Activated B cell treated with CpG ODN at 0.5 μM for 24 hours (primary cell): ENCODE measurements around the gene EHBP1L1. TPM values are rescaled to one million over a fixed set of nuclear protein-coding genes. Genes with fewer than 3 reads are reported as not detected.

ENCODE experiments used
- ATAC-seq: fragments of 200-7000 bp; cut with Tn5 transposase; one replicate; pipeline ENCODE4 v1.10.0; 2021; ENCODE audit warnings: low read depth, mild to moderate bottlenecking, moderate library complexity
- CTCF ChIA-PET: fragments of 350-600 bp; sonication (Branson Sonifier 250); formaldehyde crosslinking; loops from one replicate; lab custom pipeline; 2021; ENCODE audit warnings: antibody characterized with exemption; lab: Charles Lee
- POLR2A ChIA-PET: fragments of 350-600 bp; sonication (Branson Sonifier 250); formaldehyde crosslinking; loops from one replicate; lab custom pipeline; 2021; ENCODE audit warnings: antibody characterized with exemption; lab: Charles Lee
- DNase-seq: peaks from one replicate; pipeline ENCODE4 v3.0.0; 2022
- H3K27ac Mint-ChIP-seq: one replicate; pipeline ENCODE4 v1.8.0; 2020; ENCODE audit warnings: mixed read lengths
- H3K27me3 Mint-ChIP-seq: one replicate; pipeline ENCODE4 v1.8.0; 2021; ENCODE audit warnings: mixed read lengths
- H3K36me3 Mint-ChIP-seq: one replicate; pipeline ENCODE4 v1.8.0; 2021; ENCODE audit warnings: low read depth, mixed read lengths
- H3K4me1 Mint-ChIP-seq: one replicate; pipeline ENCODE4 v1.8.0; 2021; ENCODE audit warnings: mixed read lengths
- H3K4me3 Mint-ChIP-seq: one replicate; pipeline ENCODE4 v1.8.0; 2020; ENCODE audit warnings: mild to moderate bottlenecking, mixed read lengths
- H3K9me3 Mint-ChIP-seq: one replicate; pipeline ENCODE4 v1.8.0; 2020; ENCODE audit warnings: mixed read lengths
- intact Hi-C: fragments of 100-400 bp; cut with micrococcal nuclease; formaldehyde crosslinking; loops from one replicate; pipeline ENCODE4 v1.15.1; 2024
- total RNA-seq: library from RNA; stranded (reverse); gene quantifications from 2 replicates; pipeline ENCODE4 v1.2.3, GENCODE V29; 2022
- TF ChIP-seq, protein P1 (sequence below): fragments of 200-600 bp; IDR thresholded peaks from one replicate; pipeline ENCODE4 v1.8.0; 2022; ENCODE audit warnings: antibody characterized with exemption, mild to moderate bottlenecking

EHBP1L1 gene
- total RNA-seq, 1 donor from 2014 or later = 163 TPM

DNA sequence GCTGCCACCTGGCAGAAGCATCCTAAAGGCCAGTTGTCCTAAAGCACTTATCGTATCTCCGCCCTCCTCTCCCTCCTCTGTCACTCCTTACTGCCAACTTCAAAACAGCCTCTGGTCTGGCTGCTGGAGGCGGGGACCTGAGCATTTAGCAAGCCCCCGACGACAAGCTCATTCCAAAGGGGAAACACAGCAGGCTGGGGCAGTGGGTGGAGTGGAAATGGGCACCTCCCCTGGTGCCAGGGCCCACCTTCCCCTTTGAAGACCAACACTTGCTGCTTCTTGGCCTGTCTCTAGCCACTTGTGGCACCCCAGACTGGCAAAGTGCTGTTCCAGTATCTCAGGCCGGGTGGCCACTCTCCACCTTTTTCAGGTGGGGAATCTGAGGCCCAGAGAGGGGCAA lies 34.6 kb downstream of the EHBP1L1 start:
- intact Hi-C loops = no loop called here
- Mint-ChIP-seq H3K9me3 (no peaks in the 10 kb centered on the region), H3K27ac (peak overlapping the region; percentile 66), H3K36me3 (peaks cover 68% of the 10 kb centered on the region), H3K4me1 (peaks cover 51% of the 10 kb centered on the region), H3K4me3 (no peak overlapping the region), H3K27me3 (no peaks in the 10 kb centered on the region)
- TF ChIP-seq, protein P1, sequence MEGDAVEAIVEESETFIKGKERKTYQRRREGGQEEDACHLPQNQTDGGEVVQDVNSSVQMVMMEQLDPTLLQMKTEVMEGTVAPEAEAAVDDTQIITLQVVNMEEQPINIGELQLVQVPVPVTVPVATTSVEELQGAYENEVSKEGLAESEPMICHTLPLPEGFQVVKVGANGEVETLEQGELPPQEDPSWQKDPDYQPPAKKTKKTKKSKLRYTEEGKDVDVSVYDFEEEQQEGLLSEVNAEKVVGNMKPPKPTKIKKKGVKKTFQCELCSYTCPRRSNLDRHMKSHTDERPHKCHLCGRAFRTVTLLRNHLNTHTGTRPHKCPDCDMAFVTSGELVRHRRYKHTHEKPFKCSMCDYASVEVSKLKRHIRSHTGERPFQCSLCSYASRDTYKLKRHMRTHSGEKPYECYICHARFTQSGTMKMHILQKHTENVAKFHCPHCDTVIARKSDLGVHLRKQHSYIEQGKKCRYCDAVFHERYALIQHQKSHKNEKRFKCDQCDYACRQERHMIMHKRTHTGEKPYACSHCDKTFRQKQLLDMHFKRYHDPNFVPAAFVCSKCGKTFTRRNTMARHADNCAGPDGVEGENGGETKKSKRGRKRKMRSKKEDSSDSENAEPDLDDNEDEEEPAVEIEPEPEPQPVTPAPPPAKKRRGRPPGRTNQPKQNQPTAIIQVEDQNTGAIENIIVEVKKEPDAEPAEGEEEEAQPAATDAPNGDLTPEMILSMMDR = no peak
- POLR2A ChIA-PET = no interaction called here
- DNase-seq (no peak), ATAC-seq (no peak)
- CTCF ChIA-PET = no interaction called here

DNA sequence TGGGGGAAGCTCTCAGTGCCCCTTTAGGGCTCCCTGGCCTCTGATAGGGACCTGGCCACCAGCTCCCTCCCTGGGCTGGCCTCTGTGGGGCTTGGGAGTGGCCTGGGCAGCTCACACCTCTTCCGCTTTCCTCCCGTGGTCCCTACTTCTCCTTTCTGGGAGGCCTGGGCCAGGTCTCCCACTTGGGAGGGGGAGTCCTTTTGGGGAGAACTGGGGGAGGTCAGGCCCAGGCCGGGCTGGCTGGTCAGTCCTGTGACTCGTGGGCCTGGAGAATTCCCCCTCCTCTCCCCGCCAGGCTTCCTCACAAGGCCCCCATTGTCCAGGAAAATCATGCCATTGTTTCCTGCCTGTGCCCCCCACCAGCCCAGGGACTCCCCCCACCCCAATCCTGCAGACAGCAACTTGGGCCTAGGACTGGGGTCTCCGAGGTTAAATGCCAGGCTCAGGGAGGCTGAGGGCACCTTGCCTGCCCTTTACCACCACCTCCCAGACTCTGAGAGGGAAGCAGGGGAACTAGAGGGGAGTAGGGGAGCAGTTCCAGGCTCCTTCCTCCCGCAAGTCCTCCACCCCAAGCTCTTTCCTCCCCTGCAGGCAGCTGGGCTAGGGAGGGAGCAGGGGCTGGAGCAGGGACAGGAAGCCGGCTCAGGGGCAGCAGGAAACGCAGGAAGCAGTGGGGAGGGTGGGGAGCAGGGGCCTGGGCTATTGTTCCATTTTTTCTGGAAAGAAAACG lies 35.3 kb downstream of the EHBP1L1 start:
- POLR2A ChIA-PET = interaction anchor here (0.6 to 5.3 kb wide), 2 partner anchors 35 to 43 kb away, joined by 3 to 62 read pairs; partner anchors contain the start of gene EHBP1L1
- no peaks in the 10 kb centered on the region for H3K9me3 Mint-ChIP-seq
- peak overlapping the region; percentile 52 for H3K4me3 Mint-ChIP-seq
- ATAC-seq = no peak
- peaks cover 54% of the 10 kb centered on the region for H3K4me1 Mint-ChIP-seq
- intact Hi-C loops = no loop called here
- peak overlapping the region; percentile 66 for H3K27ac Mint-ChIP-seq
- no peaks in the 10 kb centered on the region for H3K27me3 Mint-ChIP-seq
- CTCF ChIA-PET = no interaction called here
- TF ChIP-seq, protein P1 = no peak
- DNase-seq = no peak
- peaks cover 63% of the 10 kb centered on the region for H3K36me3 Mint-ChIP-seq

DNA sequence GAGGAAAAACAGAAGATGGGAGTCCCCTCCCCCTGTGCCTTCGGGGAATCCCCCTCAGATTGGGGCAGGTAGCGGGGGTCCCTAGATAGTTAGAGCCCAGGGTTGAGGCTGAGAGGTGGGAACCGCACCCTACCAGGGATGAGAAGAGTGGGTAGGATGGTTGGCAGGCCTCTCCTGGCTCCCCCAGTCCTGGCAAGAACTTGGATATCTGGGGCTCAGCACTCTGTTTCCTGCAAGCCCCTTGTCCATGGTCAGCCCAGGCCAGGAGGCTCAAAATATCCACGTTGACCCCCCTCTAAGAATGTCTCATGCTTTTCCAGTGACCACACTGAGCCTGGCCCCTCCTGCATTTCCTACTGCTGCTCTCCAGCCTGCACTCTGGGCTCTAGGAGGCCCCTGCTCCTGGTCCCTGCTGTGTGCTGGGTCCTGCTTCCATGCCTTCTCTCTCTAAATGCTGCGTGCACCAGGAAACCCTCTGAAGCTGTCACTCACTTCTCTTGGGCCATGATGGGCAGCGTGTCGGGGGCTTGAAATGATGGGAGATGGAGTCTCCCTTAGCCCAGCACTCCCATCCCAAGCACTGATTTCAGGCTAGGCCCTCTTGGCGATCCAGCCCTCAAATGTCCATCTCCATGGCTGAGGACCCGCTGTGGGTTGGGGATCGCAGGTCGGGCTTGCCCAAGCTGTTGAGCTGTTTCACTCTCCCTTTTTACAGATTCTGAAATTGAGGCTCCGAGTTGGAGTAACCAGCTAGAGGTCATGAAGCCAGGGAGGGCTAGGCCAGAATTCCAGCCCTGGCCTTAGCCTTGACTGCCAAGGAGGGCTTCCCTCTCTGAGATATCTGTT lies 36.1 kb downstream of the EHBP1L1 start:
- POLR2A ChIA-PET = interaction anchor here (0.6 to 8.5 kb wide), 9 partner anchors 16 to 854 kb away, joined by 3 to 108 read pairs (median 7); partner anchors contain the start of genes CFL1, EHBP1L1, FAM89B and KCNK7
- ATAC-seq = no peak
- TF ChIP-seq, protein P1 = no peak
- H3K4me3 Mint-ChIP-seq = peak overlapping the region; percentile 97
- peaks cover 63% of the 10 kb centered on the region for H3K36me3 Mint-ChIP-seq
- H3K4me1 Mint-ChIP-seq = peaks cover 60% of the 10 kb centered on the region
- CTCF ChIA-PET = interaction anchor here (1.7 kb wide), 1 partner anchor 18 kb away, joined by 6 read pairs; no protein-coding TSS in a partner anchor
- no peak for DNase-seq
- intact Hi-C loops = no loop called here
- no peaks in the 10 kb centered on the region for H3K27me3 Mint-ChIP-seq
- H3K9me3 Mint-ChIP-seq = no peaks in the 10 kb centered on the region
- H3K27ac Mint-ChIP-seq = peak overlapping the region; percentile 83

DNA sequence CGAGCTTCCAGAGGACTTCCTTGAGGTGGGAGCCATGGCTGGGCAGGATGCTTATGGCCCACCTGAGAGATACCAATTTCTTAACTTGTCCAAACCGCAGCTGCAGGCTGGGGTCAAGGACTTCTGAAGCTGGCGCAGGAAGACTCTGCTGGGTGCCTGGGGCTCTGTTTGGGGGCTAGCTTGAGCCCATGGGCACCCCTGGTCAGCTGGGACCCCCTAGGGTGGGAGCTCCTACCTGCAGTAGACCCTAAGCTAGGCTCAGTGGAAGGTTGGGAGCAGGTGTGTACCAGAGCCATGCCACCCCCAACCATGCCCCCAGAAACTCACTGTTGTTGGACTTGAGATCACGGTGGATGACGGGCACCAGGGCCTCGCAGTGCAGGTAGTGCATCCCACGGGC lies 36.8 kb downstream of the EHBP1L1 start:
- TF ChIP-seq, protein P1 = no peak
- peak overlapping the region; percentile 83 for H3K27ac Mint-ChIP-seq
- no peaks in the 10 kb centered on the region for H3K9me3 Mint-ChIP-seq
- ChIA-PET CTCF (interaction anchor here (0.9 to 2.9 kb wide), 3 partner anchors 13 to 72 kb away, joined by 4 to 14 read pairs (median 6); no protein-coding TSS in a partner anchor), POLR2A (interaction anchor here (0.6 to 8.5 kb wide), 15 partner anchors 9 to 854 kb away, joined by 3 to 108 read pairs (median 7); partner anchors contain the start of genes CFL1, EHBP1L1, FAM89B and KCNK7)
- H3K4me3 Mint-ChIP-seq = peak overlapping the region; percentile 97
- peaks cover 63% of the 10 kb centered on the region for H3K36me3 Mint-ChIP-seq
- intact Hi-C loops = no loop called here
- H3K4me1 Mint-ChIP-seq = peaks cover 66% of the 10 kb centered on the region
- no peak for DNase-seq
- ATAC-seq = no peak
- no peaks in the 10 kb centered on the region for H3K27me3 Mint-ChIP-seq
